AG09309 (cell line): ENCODE measurements around the gene CCBE1.

Experiments
- DNase-seq: peaks from one replicate; pipeline ENCODE4 v3.0.0-alpha.2; 2010; ENCODE audit warnings: low read depth
- H3K4me3 ChIP-seq: 2 replicates; pipeline ENCODE4 v1.5.1; 2011; ENCODE audit warnings: mild to moderate bottlenecking, low read depth, low read length, moderate library complexity; ENCODE audit not compliant: control insufficient read depth
- TF ChIP-seq, protein P1 (sequence below): IDR thresholded peaks from 2 replicates; pipeline ENCODE4 v1.5.1; 2011; ENCODE audit warnings: mild to moderate bottlenecking, low read depth, low read length, inconsistent platforms; ENCODE audit not compliant: insufficient read depth, control insufficient read depth; ENCODE audit errors: missing control alignments

The CCBE1 gene

DNA sequence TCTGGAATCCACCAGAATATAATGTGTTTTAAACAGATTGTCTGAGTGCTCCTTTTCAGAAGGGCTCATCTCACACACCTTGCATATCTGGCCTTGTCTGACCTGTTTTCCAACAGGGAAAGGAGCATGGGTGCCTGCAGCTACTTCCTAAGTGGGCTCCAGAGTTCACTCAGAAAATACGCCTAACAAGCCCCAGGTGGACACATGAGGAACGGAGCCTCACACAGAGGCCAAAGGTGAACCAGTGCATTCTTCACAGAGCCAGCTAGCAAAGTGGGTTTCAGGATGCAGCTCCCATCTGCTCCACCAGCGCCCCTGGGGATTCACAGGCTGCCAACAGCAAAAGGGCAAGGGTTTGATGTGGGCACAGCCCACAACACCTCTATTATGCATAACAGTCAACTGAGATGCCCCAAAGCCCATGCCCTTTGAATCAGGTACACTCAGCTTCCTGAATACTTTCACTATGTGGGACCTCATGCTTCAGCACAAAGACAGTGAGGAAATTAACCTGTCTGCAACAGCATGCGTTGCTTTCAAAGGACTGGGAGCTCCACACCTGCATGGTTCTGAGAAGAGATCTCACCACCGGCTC lies 86.6 kb downstream of the CCBE1 start:
- H3K4me3 ChIP-seq, result no peak overlapping the region
- TF ChIP-seq, protein P1, sequence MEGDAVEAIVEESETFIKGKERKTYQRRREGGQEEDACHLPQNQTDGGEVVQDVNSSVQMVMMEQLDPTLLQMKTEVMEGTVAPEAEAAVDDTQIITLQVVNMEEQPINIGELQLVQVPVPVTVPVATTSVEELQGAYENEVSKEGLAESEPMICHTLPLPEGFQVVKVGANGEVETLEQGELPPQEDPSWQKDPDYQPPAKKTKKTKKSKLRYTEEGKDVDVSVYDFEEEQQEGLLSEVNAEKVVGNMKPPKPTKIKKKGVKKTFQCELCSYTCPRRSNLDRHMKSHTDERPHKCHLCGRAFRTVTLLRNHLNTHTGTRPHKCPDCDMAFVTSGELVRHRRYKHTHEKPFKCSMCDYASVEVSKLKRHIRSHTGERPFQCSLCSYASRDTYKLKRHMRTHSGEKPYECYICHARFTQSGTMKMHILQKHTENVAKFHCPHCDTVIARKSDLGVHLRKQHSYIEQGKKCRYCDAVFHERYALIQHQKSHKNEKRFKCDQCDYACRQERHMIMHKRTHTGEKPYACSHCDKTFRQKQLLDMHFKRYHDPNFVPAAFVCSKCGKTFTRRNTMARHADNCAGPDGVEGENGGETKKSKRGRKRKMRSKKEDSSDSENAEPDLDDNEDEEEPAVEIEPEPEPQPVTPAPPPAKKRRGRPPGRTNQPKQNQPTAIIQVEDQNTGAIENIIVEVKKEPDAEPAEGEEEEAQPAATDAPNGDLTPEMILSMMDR, result no peak

DNA sequence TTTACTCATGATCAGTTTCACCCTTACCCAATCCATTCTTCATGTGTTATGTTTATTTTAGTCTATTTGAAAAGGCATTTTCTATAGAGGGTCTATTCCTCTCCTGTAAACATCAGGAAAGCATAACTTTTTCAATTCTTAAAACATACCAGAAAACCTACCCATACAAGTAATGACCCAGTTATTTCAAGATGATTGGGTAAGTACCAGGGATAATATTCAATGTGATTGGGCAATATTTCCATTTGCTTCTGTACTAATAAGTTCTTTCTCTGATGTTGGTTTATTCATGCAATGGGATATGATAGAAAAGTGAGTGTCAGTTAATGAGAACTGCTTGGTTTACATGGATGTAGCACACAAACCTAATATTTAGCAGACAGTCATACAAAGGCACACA lies 87.6 kb downstream of the CCBE1 start:
- no peak overlapping the region for H3K4me3 ChIP-seq
- DNase-seq, result no peak
- TF ChIP-seq, protein P1, result no peak

More for the DNA sequence above, 86.6 kb downstream of the CCBE1 start:
- DNase-seq, result no peak

DNA sequence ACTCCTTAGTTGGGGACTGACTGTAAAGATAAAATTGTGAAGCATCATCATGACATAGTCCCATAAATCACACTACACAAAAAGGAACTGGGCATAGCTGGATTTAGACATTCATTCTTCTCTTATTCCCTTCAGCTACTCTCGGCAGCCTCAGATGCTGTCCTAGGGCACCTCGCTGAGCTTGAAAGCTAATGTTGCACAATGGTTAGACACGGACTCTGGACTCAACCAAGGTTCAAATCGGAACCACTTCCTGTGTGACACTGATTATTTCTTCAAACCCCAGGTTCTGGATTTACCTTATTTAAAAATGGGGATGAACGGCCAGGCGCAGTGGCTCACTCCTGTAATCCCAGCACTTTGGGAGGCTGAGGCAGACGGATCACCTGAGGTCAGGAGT lies 89.8 kb downstream of the CCBE1 start:
- TF ChIP-seq, protein P1, result no peak
- H3K4me3 ChIP-seq, result no peak overlapping the region
- no peak for DNase-seq

DNA sequence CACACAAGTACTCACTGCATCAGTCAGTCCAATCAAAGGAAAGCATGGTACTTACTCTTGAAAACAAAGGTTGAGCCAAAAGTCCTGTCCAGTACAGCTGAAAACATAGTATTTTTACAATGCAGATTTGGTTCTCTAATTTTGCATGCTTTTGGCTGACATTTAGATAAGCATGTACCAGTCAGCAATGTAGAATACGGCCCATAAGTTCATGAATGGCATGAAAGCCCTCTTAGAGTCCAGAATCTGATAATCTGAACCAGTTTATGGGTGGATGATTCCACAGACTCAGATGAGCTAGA lies 90.2 kb downstream of the CCBE1 start:
- no peak overlapping the region for H3K4me3 ChIP-seq
- DNase-seq, result no peak
- TF ChIP-seq, protein P1, result no peak

DNA sequence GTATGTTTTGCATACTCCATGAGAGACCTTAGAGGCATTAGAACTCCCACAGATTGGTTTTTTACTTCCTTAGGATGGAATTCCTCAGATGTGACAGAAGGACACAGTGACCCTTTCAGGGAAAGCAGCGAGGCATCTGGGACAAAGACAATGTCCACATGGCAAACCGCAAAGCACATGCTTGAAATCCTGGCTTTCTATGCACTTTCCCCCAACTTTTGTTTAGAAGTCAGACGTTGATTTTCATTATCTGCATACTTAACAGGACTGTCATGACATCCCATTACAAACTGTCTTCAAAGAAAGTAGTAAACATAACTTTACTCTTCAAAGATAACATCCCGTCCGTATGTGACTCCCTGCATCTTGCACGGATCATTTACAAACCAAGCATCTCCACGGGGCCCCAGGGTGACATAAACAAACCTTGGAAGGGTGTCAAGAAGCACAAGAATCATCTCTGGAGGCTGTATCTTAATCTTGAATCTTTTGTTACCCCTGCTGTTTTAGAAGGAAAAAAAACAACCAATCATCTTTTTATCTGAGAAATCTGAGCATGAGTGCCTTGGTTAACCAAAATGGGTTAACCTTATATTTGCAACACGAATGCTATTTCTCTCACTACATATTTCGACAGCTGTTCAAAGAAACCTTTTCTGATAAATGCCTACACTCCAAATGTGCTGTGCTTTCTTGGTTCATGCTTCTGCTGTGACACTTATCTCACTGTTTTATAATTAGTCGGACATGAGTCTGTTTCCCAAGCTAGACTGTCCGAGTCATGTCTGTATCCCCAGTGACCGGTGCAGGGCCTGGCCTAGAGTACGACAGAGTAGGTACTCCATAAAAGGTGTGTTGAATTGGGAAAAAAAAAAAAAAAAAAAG lies 90.8 kb downstream of the CCBE1 start:
- TF ChIP-seq, protein P1, result no peak
- H3K4me3 ChIP-seq, result no peak overlapping the region
- no peak for DNase-seq

DNA sequence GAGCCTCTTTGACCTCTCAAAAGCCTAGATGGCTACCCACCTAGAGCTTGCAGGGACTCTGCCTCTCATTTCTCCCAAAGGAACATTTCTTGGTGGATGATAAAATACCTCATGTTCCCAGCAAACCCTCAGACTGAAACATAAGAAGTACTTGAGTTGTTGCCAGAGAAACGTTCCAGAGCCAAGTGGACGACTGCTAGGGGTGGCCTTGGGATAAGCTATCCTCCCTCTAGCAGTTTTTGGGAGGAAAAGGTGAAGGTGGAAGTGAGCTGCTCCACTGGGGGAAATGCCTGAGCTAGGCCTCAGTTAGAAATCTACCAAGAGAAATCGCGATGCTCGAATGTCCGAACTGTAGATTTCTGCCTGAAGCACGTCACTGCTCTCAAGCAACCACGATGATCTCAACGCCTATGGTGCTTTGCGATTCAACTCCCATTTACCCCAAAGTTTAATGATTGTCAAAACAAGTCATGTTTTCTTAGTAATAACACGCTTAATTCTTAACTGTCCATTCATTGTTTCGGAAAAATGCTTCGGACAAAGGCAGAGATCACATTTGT lies 91.5 kb downstream of the CCBE1 start:
- TF ChIP-seq, protein P1, result no peak
- no peak overlapping the region for H3K4me3 ChIP-seq
- no peak for DNase-seq
